Measurements from ENCODE around the gene TRPM6. TPM values are rescaled to one million over a fixed set of nuclear protein-coding genes. Genes with fewer than 3 reads are reported as not detected.

TRPM6 gene
- total RNA-seq, 4 donors from 2014 or later = 0.15 to 1.2 (median 0.66) TPM

GRCh38 chr9:74824654-74825053, 63.1 kb downstream of the TRPM6 start:
- intact Hi-C loops (cut with DNase I; ENCODE audit: low total_unique reads) = no loop called here
- DNase-seq (ENCODE audit: low spot score in 2 of 2) = peak in 1 of 2 donors; percentile 40
- no peak overlapping the region for H3K4me3 ChIP-seq (ENCODE audit: low read depth, poor library complexity, severe bottlenecking)
- 22 to 27% methylated on average over 1 of the region's 1 CpG for WGBS, 2 donors
- TF ChIP-seq POLR2A (IDR thresholded peaks at IDR 0.05) (no peak), CTCF (IDR thresholded peaks at IDR 0.05) (no peak)

DNA sequence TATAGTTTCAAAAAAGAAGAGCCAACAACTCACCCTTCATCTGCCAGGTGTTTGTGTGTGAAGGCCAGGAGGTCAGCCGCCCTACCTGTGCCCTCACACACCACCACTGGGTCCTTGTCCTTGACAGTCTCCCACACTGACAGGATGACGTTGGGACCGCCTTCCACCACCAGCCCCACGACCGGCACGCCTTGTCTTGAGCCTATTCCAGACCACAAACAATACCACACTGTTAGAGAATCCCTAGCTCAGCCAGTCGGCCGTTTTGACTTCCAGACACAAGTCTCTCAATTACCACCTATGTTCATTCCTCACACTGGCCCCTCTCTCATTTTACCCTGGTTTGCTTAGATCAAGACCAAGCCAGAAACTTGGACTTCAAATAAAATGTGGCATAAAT, 66.1 kb downstream of the TRPM6 start:
- TF ChIP-seq CTCF (IDR thresholded peaks at IDR 0.05) = no peak
- no peak for TF ChIP-seq POLR2A (IDR thresholded peaks at IDR 0.05)
- WGBS, 2 donors = 64 to 71% methylated on average over 8 of the region's 8 CpGs
- intact Hi-C loops (cut with DNase I; ENCODE audit: low total_unique reads) = no loop called here
- DNase-seq (ENCODE audit: low spot score in 2 of 2) = no peak
- no peak overlapping the region for H3K4me3 ChIP-seq (ENCODE audit: low read depth, poor library complexity, severe bottlenecking)

DNA sequence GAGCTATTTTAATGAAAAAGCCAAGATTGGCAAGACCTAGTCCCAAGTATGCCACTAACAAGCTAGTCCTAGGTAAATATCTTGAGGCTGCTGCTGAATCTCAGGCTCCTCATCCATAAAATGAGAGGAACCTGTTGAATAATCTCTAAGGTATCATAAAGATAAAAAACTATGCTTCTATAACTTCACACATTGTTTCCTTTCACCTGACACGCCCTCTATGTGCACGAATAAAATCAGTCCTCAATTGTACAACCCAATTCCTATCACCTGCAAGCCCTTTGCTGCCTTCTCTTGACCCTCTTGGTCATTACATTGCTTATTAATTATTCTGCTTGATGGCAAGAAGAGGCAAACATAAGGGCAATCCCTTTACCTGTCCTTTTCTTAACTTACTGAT, 69.9 kb downstream of the TRPM6 start:
- intact Hi-C loops (cut with DNase I; ENCODE audit: low total_unique reads) = no loop called here

DNA sequence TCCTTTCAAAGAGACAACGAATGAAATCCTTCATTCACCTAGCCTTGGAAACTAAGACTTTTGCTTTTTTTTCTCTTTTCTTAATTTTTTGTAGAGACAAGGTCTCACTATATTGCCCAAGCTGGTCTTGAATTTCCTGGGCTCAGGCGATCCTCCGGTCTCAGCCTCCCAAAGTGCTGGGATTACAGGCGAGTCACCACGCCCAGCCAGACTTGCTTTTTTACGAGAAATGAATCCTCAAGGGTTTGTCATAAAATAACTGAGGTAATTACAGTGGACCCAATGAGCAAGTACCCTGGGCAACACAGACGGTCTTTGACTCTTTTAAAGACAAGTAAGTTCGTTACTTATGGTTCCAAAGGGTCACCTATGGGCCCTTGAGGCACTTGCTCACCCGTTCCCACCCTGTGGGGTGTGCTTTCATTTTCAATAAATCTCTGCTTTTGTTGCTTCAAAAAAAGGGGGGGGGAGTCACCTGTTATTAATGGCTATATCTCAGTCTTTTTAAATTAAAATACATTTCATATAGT, 70.4 kb downstream of the TRPM6 start:
- no peak overlapping the region for H3K4me3 ChIP-seq (ENCODE audit: low read depth, poor library complexity, severe bottlenecking)
- TF ChIP-seq POLR2A (IDR thresholded peaks at IDR 0.05) = no peak
- no peak for TF ChIP-seq CTCF (IDR thresholded peaks at IDR 0.05)
- intact Hi-C loops (cut with DNase I; ENCODE audit: low total_unique reads) = no loop called here
- WGBS, 2 donors = 88% methylated on average over 9 of the region's 9 CpGs
- DNase-seq (ENCODE audit: low spot score in 2 of 2) = no peak

More for the DNA sequence above, 69.9 kb downstream of the TRPM6 start:
- no peak overlapping the region for H3K4me3 ChIP-seq (ENCODE audit: low read depth, poor library complexity, severe bottlenecking)
- WGBS, 2 donors = 82 to 92% methylated on average over 2 of the region's 2 CpGs
- no peak for DNase-seq (ENCODE audit: low spot score in 2 of 2)
- TF ChIP-seq CTCF (IDR thresholded peaks at IDR 0.05) (no peak), POLR2A (IDR thresholded peaks at IDR 0.05) (no peak)

DNA sequence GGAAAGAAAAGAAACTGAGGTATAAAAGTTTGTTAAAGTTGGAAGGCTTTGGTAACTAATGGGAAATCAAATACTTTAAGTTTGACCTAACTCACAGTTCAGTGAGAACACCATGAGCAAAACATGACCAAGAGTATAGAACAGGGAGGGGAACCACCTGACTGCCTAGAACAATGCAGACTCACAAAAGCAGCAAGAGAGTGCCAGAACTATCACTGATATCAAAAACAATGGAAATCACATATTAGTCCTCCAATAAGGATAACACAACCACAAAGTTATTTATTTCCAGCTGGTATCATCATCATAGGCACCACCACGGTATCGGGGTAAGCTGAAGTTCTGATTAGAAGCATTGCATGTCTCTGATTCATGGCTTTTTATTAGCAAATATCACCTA, 77.5 kb downstream of the TRPM6 start:
- intact Hi-C loops (cut with DNase I; ENCODE audit: low total_unique reads) = no loop called here
- TF ChIP-seq POLR2A (IDR thresholded peaks at IDR 0.05) (no peak), CTCF (IDR thresholded peaks at IDR 0.05) (no peak)

GRCh38 chr9:74804018-74804385, 83.7 kb downstream of the TRPM6 start:
- WGBS, 2 donors = 26 to 31% methylated on average over 2 of the region's 2 CpGs
- no peak for TF ChIP-seq CTCF (IDR thresholded peaks at IDR 0.05)
- TF ChIP-seq POLR2A (IDR thresholded peaks at IDR 0.05) = no peak
- intact Hi-C loops (cut with DNase I; ENCODE audit: low total_unique reads) = no loop called here
- no peak overlapping the region for H3K4me3 ChIP-seq (ENCODE audit: low read depth, poor library complexity, severe bottlenecking)
- no peak for DNase-seq (ENCODE audit: low spot score in 2 of 2)

More for the DNA sequence above, 77.5 kb downstream of the TRPM6 start:
- DNase-seq (ENCODE audit: low spot score in 2 of 2) = no peak
- WGBS, 2 donors = 80 to 81% methylated on average over 2 of the region's 2 CpGs
- no peak overlapping the region for H3K4me3 ChIP-seq (ENCODE audit: low read depth, poor library complexity, severe bottlenecking)
